ENCODE results near the gene NUP98.

DNA sequence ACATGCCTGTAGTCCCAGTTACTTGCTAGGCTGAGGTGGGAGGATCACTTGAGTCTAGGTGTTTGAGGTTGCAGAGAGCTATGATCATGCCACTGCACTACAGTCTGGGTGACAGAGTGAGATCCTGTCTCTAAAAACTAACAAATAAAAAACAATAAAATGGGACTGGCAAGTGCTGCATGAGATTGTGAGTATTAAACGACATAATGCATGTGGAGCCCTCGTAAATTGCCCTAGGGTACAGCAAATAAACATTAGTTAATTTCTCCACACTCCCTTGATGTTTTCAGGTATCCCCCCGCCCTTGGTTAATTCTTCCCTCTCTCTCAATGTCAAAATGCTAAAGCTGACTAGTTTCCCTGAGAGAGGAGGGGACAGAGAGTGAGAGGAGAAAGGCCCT lies 48.3 kb upstream of the NUP98 start:
- TF ChIP-seq CTCF (conservative IDR thresholded peaks at IDR 0.05) (no peak), EZH2 (IDR thresholded peaks at IDR 0.05; ENCODE audit: low read depth) (no peak)
